Adrenal gland (tissue), 5 donors: ENCODE measurements around the gene SLC26A1.

ENCODE experiments used
- POLR2A ChIP-seq, 2 donors: fragments of 450-650 bp; IDR thresholded peaks; one replicate each; pipeline ENCODE4 v1.6.1; 2017; ENCODE audit warnings: antibody characterized with exemption in 2 of 2, mild to moderate bottlenecking in 2 of 2, moderate library complexity in 1 of 2
- TF ChIP-seq, protein P1 (sequence below), 6 experiments: fragments of 450-650 bp in 4 of 6; fragments of 200-600 bp in 2 of 6; sonication (generic) in 1 of 6; IDR thresholded peaks; 1 replicate in 5 of 6; 2 replicates in 1 of 6; pipeline versions ENCODE4 v1.5.1 to v1.8.0; 2016 to 2021; ENCODE audit warnings: antibody characterized with exemption in 6 of 6, mild to moderate bottlenecking in 2 of 6, moderate library complexity in 1 of 6
- donor health status: DM: no; HTN: no; CAD: no.

DNA sequence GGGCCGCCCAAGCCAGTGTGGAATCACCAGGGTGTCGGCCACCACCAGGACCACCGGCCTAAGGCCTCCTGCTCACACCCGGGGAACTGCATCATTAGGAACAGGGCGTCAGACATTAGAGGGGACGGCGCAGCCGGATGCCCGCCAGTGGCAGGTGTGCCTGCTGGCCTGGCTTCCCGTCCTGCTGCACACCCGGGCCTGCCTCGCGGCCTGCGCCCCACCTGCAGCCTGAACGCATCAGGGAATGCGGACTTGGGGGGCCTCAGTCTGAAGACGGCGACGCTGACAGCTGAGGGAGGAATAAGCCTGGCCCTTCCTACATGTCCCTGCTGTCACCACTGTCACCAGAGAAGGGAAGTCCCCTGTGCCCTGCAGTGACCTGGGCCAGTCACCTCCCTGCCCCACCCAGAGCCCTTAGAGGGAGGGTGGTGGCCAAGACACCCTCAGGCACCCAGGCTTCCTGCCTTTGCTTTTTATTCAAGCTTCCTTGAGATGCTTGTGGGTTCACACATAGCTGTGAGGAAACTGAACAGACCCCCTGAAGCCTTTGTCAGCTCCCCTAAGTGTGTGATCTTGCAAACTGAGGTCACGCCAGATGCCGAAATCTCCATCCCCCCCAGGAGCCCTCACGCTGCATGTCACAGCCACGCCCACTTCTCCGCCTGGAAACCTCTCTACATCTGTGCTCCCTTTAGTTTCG, 23.0 kb downstream of the SLC26A1 start:
- TF ChIP-seq, protein P1, sequence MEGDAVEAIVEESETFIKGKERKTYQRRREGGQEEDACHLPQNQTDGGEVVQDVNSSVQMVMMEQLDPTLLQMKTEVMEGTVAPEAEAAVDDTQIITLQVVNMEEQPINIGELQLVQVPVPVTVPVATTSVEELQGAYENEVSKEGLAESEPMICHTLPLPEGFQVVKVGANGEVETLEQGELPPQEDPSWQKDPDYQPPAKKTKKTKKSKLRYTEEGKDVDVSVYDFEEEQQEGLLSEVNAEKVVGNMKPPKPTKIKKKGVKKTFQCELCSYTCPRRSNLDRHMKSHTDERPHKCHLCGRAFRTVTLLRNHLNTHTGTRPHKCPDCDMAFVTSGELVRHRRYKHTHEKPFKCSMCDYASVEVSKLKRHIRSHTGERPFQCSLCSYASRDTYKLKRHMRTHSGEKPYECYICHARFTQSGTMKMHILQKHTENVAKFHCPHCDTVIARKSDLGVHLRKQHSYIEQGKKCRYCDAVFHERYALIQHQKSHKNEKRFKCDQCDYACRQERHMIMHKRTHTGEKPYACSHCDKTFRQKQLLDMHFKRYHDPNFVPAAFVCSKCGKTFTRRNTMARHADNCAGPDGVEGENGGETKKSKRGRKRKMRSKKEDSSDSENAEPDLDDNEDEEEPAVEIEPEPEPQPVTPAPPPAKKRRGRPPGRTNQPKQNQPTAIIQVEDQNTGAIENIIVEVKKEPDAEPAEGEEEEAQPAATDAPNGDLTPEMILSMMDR (IDR thresholded peaks at IDR 0.05), result no peak
- TF ChIP-seq POLR2A (IDR thresholded peaks at IDR 0.05), result no peak
